Ovary (tissue), 3 donors: ENCODE measurements around the gene LGI1.

ENCODE experiments used
- EP300 ChIP-seq: sonication (generic); formaldehyde crosslinking; IDR thresholded peaks from one replicate; pipeline ENCODE4 v1.6.1; 2017; ENCODE audit warnings: antibody characterized with exemption
- POLR2A ChIP-seq: fragments of 450-650 bp; IDR thresholded peaks from one replicate; pipeline ENCODE4 v1.6.1; 2017; ENCODE audit warnings: antibody characterized with exemption, mild to moderate bottlenecking, moderate library complexity
- TF ChIP-seq, protein P1 (sequence below), 3 donors: fragments of 450-650 bp in 2 of 3; fragments of 200-600 bp in 1 of 3; IDR thresholded peaks; one replicate each; pipeline versions ENCODE4 v1.5.1 to v1.8.0; 2016 to 2022; ENCODE audit warnings: antibody characterized with exemption in 3 of 3, mild to moderate bottlenecking in 1 of 3
- donor health status: DM: no; HTN: no; CAD: no.

DNA sequence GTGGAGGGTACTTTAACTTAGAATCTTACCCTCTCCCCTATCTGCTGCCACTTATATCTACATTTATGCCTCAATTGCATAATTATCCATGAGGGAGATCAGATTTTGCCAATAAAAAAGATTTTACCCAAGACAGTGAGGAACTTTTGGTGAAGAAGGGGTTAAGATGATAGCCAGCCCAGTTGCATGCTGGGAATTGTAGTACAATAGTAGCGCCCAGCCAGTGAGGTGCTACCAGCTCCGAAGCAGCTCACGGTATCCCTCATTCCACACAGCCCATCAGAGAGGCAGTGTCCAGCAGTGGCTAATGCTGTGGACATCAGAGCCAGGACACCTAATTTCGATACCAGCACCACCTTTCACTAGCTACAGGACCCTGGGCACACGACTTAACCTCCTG, 5.9 kb upstream of the LGI1 start:
- TF ChIP-seq, protein P1, sequence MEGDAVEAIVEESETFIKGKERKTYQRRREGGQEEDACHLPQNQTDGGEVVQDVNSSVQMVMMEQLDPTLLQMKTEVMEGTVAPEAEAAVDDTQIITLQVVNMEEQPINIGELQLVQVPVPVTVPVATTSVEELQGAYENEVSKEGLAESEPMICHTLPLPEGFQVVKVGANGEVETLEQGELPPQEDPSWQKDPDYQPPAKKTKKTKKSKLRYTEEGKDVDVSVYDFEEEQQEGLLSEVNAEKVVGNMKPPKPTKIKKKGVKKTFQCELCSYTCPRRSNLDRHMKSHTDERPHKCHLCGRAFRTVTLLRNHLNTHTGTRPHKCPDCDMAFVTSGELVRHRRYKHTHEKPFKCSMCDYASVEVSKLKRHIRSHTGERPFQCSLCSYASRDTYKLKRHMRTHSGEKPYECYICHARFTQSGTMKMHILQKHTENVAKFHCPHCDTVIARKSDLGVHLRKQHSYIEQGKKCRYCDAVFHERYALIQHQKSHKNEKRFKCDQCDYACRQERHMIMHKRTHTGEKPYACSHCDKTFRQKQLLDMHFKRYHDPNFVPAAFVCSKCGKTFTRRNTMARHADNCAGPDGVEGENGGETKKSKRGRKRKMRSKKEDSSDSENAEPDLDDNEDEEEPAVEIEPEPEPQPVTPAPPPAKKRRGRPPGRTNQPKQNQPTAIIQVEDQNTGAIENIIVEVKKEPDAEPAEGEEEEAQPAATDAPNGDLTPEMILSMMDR (IDR thresholded peaks at IDR 0.05): no peak
- TF ChIP-seq POLR2A: no peak
- TF ChIP-seq EP300: no peak
